ENCODE measurements around the gene ARL3.

Gene ARL3

DNA sequence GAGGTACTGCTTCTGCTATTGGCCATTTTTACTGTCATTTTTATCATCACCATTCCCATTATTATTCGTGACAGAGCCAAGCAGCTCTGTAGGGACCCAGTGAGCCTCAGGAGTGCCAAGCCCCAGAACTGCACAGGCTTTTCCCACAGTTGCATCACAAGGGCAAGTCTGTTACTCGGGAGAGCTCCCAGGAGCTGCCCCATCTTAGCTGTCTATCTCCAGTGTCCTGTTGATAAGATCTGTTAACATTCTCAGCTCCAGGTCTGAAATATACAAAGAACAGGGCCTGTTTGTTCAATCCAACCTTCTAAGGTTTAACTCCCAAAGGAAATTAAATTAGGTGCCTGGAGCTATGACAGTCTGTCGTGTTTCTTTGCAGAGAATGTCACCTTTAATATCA, 90.1 kb downstream of the ARL3 start:
- no peak for TF ChIP-seq CTCF (IDR thresholded peaks at IDR 0.05; ENCODE audit: low read depth, low read length)
- H3K4me3 ChIP-seq (ENCODE audit: low read depth, low read length) = no peak overlapping the region
